22Rv1 (cell line): ENCODE data around the gene CPNE4.

Source experiments
- ZFX ChIP-seq: fragments of 450-650 bp; IDR thresholded peaks from 2 replicates; pipeline ENCODE4 v1.6.1; 2017; ENCODE audit warnings: antibody characterized with exemption, borderline replicate concordance
- TF ChIP-seq, protein P1 (sequence below): fragments of 450-650 bp; IDR thresholded peaks from 2 replicates; pipeline ENCODE4 v1.5.1; 2017; ENCODE audit warnings: mild to moderate bottlenecking

DNA sequence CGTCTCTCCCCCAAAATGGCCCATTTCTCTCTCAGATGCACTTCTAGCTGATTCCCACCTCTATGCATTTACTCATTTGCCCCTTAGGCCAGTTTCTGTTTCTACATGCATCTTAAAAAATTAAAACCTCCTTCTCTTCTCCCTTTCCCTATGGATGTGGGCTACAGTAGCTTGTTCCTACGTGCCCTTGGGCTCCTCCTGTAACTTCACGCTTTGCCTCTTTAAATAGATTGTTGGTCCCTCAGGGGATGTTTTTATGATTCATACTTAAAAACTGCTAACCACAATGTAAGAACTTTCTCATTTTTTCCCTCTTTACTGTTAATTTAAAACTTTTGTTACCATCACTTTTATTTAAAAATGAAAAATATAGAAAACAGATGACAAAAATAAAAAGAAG is 346.4 kb downstream of the CPNE4 start:
- TF ChIP-seq, protein P1, sequence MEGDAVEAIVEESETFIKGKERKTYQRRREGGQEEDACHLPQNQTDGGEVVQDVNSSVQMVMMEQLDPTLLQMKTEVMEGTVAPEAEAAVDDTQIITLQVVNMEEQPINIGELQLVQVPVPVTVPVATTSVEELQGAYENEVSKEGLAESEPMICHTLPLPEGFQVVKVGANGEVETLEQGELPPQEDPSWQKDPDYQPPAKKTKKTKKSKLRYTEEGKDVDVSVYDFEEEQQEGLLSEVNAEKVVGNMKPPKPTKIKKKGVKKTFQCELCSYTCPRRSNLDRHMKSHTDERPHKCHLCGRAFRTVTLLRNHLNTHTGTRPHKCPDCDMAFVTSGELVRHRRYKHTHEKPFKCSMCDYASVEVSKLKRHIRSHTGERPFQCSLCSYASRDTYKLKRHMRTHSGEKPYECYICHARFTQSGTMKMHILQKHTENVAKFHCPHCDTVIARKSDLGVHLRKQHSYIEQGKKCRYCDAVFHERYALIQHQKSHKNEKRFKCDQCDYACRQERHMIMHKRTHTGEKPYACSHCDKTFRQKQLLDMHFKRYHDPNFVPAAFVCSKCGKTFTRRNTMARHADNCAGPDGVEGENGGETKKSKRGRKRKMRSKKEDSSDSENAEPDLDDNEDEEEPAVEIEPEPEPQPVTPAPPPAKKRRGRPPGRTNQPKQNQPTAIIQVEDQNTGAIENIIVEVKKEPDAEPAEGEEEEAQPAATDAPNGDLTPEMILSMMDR, result no peak
- TF ChIP-seq ZFX, result no peak
